Fibroblast of lung (primary cell): ENCODE results near the gene NRCAM.

Source experiments
- CTCF ChIP-seq, 2 donors: IDR thresholded peaks in 1 of 2; conservative IDR thresholded peaks in 1 of 2; 1 replicate in 1 of 2; 2 replicates in 1 of 2; pipeline ENCODE4 v1.5.1; 2011 to 2012; ENCODE audit warnings: low read length in 2 of 2, control low read depth in 1 of 2, inconsistent platforms in 1 of 2, low read depth in 1 of 2, mild to moderate bottlenecking in 1 of 2
- EZH2 ChIP-seq: IDR thresholded peaks from 2 replicates; pipeline ENCODE4 v1.5.1; 2012; ENCODE audit warnings: low read length, control low read depth, mild to moderate bottlenecking; ENCODE audit errors: missing control alignments

GRCh38 chr7:108147031-108147563, 309.1 kb downstream of the NRCAM start:
- TF ChIP-seq CTCF (conservative IDR thresholded peaks at IDR 0.05 in 1 of 2, IDR thresholded peaks at IDR 0.05 in 1 of 2; ENCODE audit: low read depth in 1 of 2, low read length in 2 of 2) = no peak
- TF ChIP-seq EZH2 = no peak
